HG03066 (cell line): ENCODE data around the gene COL11A1.
"Not testable (repeated sequence)": the region's sequence is repeated elsewhere in the genome, so short reads cannot be mapped to it uniquely, and the experiment has no call there.

Source experiments
- ATAC-seq: cut with Tn5 transposase; IDR thresholded peaks from one replicate; pipeline ENCODE4 v1.9.1; 2021; ENCODE audit warnings: low read depth; ENCODE audit not compliant: unreplicated experiment

The COL11A1 gene

GRCh38 chr1:102933362-102933761, 175.0 kb downstream of the COL11A1 start:
- ATAC-seq = not testable (repeated sequence)

GRCh38 chr1:102919659-102920058, 188.7 kb downstream of the COL11A1 start:
- no peak for ATAC-seq

GRCh38 chr1:102901996-102902395, 206.3 kb downstream of the COL11A1 start:
- ATAC-seq = no peak

- ATAC-seq = no peak
Measured at GRCh38 chr1:102899935-102900334, 208.4 kb downstream of the COL11A1 start.

- no peak for ATAC-seq
Measured at GRCh38 chr1:102897557-102897956, 210.8 kb downstream of the COL11A1 start.

- no peak for ATAC-seq
Measured at GRCh38 chr1:102896771-102897170, 211.6 kb downstream of the COL11A1 start.

GRCh38 chr1:102896286-102896685, 212.0 kb downstream of the COL11A1 start:
- ATAC-seq = no peak

- no peak for ATAC-seq
Measured at GRCh38 chr1:102891868-102892625, 216.3 kb downstream of the COL11A1 start.

GRCh38 chr1:102886638-102887037, 221.7 kb downstream of the COL11A1 start:
- ATAC-seq = no peak

- no peak for ATAC-seq
Measured at GRCh38 chr1:102884238-102884637, 224.1 kb downstream of the COL11A1 start.

- no peak for ATAC-seq
Measured at GRCh38 chr1:102879439-102879993, 228.8 kb downstream of the COL11A1 start.

- ATAC-seq = no peak
Measured at GRCh38 chr1:102875756-102876155, 232.6 kb downstream of the COL11A1 start.

GRCh38 chr1:102872526-102872925, 235.8 kb downstream of the COL11A1 start:
- no peak for ATAC-seq

GRCh38 chr1:102872097-102872496, 236.2 kb downstream of the COL11A1 start:
- ATAC-seq = no peak

- no peak for ATAC-seq
Measured at GRCh38 chr1:102863704-102864103, 244.6 kb downstream of the COL11A1 start.

GRCh38 chr1:102861247-102861646, 247.1 kb downstream of the COL11A1 start:
- no peak for ATAC-seq

GRCh38 chr1:102858695-102859094, 249.6 kb downstream of the COL11A1 start:
- ATAC-seq = no peak

GRCh38 chr1:102857251-102857650, 251.1 kb downstream of the COL11A1 start:
- no peak for ATAC-seq

- ATAC-seq = no peak
Measured at GRCh38 chr1:102853701-102854187, 254.6 kb downstream of the COL11A1 start.

GRCh38 chr1:102853136-102853535, 255.2 kb downstream of the COL11A1 start:
- ATAC-seq = no peak

- ATAC-seq = no peak
Measured at GRCh38 chr1:102852613-102853012, 255.7 kb downstream of the COL11A1 start.

GRCh38 chr1:102851616-102852015, 256.7 kb downstream of the COL11A1 start:
- ATAC-seq = no peak
